ENCODE results near the gene SCGB3A2.

DNA sequence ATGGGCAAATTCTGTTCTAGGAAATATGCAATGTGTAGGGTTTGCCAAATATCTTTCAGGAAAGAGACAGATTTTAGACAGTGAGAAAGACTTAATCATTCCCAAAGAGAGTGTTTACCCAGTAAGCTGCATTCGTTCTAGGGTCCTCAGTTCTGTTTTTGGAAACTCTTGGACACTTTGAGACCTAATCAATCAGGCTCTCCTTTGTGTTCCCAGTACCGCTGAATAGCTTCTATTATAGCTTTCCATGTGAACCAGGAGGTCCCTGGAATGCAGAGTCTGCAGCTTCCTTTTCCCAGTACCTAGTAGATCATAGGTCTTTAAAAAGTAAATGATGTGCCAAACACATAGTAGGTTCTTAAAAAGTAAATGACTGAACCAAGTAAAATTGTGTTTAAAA is 35.6 kb upstream of the SCGB3A2 start:
- no peak for TF ChIP-seq CTCF (IDR thresholded peaks at IDR 0.05; ENCODE audit: insufficient read depth, low read length)
- TF ChIP-seq POLR2AphosphoS5 (IDR thresholded peaks at IDR 0.05; ENCODE audit: low read depth): no peak

Measured in HL-60 (cell line).